ENCODE results near the gene FITM2.
A peak's percentile ranks its signal among the peaks of the same experiment; 100 is the strongest.
"Not testable (repeated sequence)": the region's sequence is repeated elsewhere in the genome, so short reads cannot be mapped to it uniquely, and the experiment has no call there.

FITM2 gene

GRCh38 chr20:44310664-44311639 is at the start of gene FITM2:
Gene FITM2 (minus strand): TSS chr20:44311202. CDS start chr20:44311148, 54 bp downstream.
- DNase-seq, result peak; percentile 95

- no peak for DNase-seq
Observed at GRCh38 chr20:44360221-44360620, 49.2 kb upstream of the FITM2 start.

- no peak for DNase-seq
Observed at GRCh38 chr20:44358776-44359175, 47.8 kb upstream of the FITM2 start.

- no peak for DNase-seq
Observed at GRCh38 chr20:44357555-44358125, 46.6 kb upstream of the FITM2 start.

GRCh38 chr20:44357020-44357419 is 46.0 kb upstream of the FITM2 start:
- no peak for DNase-seq

GRCh38 chr20:44356353-44356723 is 45.3 kb upstream of the FITM2 start:
- DNase-seq, result no peak

- no peak for DNase-seq
Observed at GRCh38 chr20:44355498-44356352, 44.7 kb upstream of the FITM2 start, which contains the start of gene HNF4A. Gene HNF4A (plus strand): TSS chr20:44355699. CDS start chr20:44355805, 106 bp downstream.

GRCh38 chr20:44354979-44355497 is 44.0 kb upstream of the FITM2 start:
- no peak for DNase-seq

- no peak for DNase-seq
Observed at GRCh38 chr20:44350567-44350966, 39.6 kb upstream of the FITM2 start.

GRCh38 chr20:44349349-44349748 is 38.3 kb upstream of the FITM2 start:
- no peak for DNase-seq

- no peak for DNase-seq
Observed at GRCh38 chr20:44348168-44348659, 37.2 kb upstream of the FITM2 start.

- DNase-seq, result not testable (repeated sequence)
Observed at GRCh38 chr20:44345941-44346340, 34.9 kb upstream of the FITM2 start.

GRCh38 chr20:44345147-44345546 is 34.1 kb upstream of the FITM2 start:
- DNase-seq, result no peak

- DNase-seq, result no peak
Observed at GRCh38 chr20:44344723-44345122, 33.7 kb upstream of the FITM2 start.

- DNase-seq, result no peak
Observed at GRCh38 chr20:44343162-44343675, 32.2 kb upstream of the FITM2 start.

GRCh38 chr20:44342248-44342647 is 31.2 kb upstream of the FITM2 start:
- no peak for DNase-seq

- no peak for DNase-seq
Observed at GRCh38 chr20:44336725-44337380, 25.9 kb upstream of the FITM2 start, which contains the start of gene R3HDML. Gene R3HDML (plus strand): TSS chr20:44337043. CDS start chr20:44337158, 115 bp downstream.

- no peak for DNase-seq
Observed at GRCh38 chr20:44336086-44336485, 25.1 kb upstream of the FITM2 start.

- no peak for DNase-seq
Observed at GRCh38 chr20:44335675-44336074, 24.7 kb upstream of the FITM2 start.

GRCh38 chr20:44334709-44335108 is 23.7 kb upstream of the FITM2 start:
- DNase-seq, result no peak

- no peak for DNase-seq
Observed at GRCh38 chr20:44334306-44334705, 23.3 kb upstream of the FITM2 start.

- DNase-seq, result no peak
Observed at GRCh38 chr20:44331201-44331600, 20.2 kb upstream of the FITM2 start.

All from NCI-H2029 (cell line).